AG09309 (cell line): ENCODE results near the gene LAMA4.
A peak's percentile ranks its signal among the peaks of the same experiment; 100 is the strongest.

ENCODE experiments used
- DNase-seq: peaks from one replicate; pipeline ENCODE4 v3.0.0-alpha.2; 2010; ENCODE audit warnings: low read depth
- H3K4me3 ChIP-seq: 2 replicates; pipeline ENCODE4 v1.5.1; 2011; ENCODE audit warnings: mild to moderate bottlenecking, low read depth, low read length, moderate library complexity; ENCODE audit not compliant: control insufficient read depth
- CTCF ChIP-seq: IDR thresholded peaks from 2 replicates; pipeline ENCODE4 v1.5.1; 2011; ENCODE audit warnings: mild to moderate bottlenecking, low read depth, low read length, inconsistent platforms; ENCODE audit not compliant: insufficient read depth, control insufficient read depth; ENCODE audit errors: missing control alignments

Gene LAMA4

DNA sequence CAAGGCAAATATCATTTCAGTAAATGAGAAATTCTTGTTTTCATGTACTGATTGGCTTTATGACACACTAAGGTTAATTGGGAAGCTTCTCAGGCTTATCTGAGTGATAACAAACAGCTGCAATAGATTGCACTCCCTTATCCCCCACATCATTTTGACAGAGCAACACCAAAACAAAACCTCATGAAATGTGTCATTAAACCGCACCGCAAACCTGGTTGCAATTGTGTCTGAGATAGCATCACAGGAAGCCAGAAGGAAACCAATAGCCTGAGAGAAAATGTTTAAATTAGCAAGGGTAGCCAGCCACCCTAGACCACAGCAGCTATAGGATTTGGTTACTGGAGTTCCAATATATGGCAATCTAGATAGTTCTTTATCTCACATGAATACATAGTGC is 31.6 kb upstream of the LAMA4 start:
- H3K4me3 ChIP-seq, result no peak overlapping the region
- no peak for TF ChIP-seq CTCF
- no peak for DNase-seq

GRCh38 chr6:112284603-112285002 is 30.2 kb upstream of the LAMA4 start:
- no peak for TF ChIP-seq CTCF
- no peak overlapping the region for H3K4me3 ChIP-seq
- DNase-seq, result no peak

DNA sequence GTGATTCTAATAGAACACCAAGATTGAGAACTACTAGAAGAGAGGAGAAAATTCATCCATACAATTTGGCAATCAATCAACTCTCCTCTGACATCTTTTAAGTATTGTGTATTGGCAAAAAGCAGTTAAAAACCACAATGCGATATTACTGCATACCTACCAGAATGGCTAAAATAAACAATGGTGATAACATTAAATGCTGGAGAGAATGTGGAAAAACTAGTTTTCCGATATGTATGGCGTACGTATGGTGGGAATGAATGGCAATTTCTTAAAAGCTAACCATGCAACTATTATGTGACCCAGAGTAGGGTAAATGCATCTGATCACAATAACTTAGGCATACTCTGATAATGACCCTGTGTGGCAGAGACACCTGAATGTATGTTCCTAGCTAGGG is 29.3 kb upstream of the LAMA4 start:
- DNase-seq, result no peak
- TF ChIP-seq CTCF, result no peak
- no peak overlapping the region for H3K4me3 ChIP-seq

GRCh38 chr6:112281821-112282615 is 27.7 kb upstream of the LAMA4 start:
- H3K4me3 ChIP-seq, result no peak overlapping the region
- TF ChIP-seq CTCF, result peak; percentile 62
- DNase-seq, result peak; percentile 79

DNA sequence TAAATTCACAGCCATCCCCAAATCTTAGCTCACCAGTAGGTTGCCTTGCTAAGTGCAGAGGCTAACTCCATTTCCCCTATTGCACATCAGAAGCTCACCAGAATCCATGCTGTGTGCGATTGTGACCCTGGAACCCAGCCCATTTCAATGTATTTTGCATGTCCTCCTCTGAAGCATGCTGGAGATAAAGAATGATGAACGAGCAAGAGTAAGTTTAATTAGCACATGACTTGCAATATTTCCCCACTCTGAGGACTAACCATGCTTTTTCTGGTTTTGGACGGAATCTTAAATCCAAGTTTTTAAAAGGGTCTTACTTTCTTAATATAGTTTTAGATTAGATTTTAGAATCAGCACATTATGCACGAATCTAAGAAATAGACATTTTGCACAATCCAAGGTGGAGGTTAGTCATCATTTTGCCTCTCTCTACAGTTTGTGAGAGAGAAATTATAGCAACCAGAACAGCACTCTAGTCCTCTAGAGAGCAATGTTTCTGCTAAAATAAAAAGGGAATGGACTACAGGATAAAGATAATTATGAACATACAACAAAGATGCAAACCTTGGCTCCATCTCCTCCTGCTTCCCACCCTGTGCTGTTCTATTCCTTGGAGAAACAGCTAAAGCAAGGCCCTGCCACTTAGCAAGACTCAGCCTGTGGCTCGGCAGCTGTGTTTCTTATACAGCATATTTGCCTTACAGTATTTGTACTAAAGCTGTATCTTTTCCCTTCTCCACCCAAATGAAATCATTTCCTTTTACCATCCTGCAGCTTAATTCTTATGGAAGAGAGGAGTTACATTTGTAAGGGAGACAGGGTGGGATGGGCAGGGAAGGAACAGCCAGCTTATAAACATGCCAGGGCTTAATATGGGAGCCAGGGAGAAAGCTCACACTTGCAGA is 24.9 kb upstream of the LAMA4 start:
- TF ChIP-seq CTCF, result no peak
- no peak for DNase-seq

GRCh38 chr6:112275365-112275764 is 21.0 kb upstream of the LAMA4 start:
- no peak for DNase-seq
- no peak for TF ChIP-seq CTCF
- H3K4me3 ChIP-seq, result no peak overlapping the region

More for the DNA sequence above, 24.9 kb upstream of the LAMA4 start:
- no peak overlapping the region for H3K4me3 ChIP-seq
